ENCODE results near the gene RBSN. TPM values are rescaled to one million over a fixed set of nuclear protein-coding genes. Genes with fewer than 3 reads are reported as not detected.
A peak's percentile ranks its signal among the peaks of the same experiment; 100 is the strongest.

RBSN gene
- total and polyA plus RNA-seq, 2 donors from 2014 or later: 5.7 to 24.0 TPM

GRCh38 chr3:15051531-15051930 lies 47.4 kb downstream of the RBSN start:
- DNase-seq (peak in 4 of 5 donors; percentile 30 to 48 (median 33)), FAIRE-seq (no peak)
- peak; percentile 29 for TF ChIP-seq CTCF (IDR thresholded peaks at IDR 0.05; ENCODE audit: borderline replicate concordance, extremely low read depth, insufficient read depth)
- H3K4me3 ChIP-seq (ENCODE audit: low read length in 3 of 3): no peak overlapping the region
- H3K36me3 ChIP-seq (ENCODE audit: control insufficient read depth in 2 of 3, insufficient read depth in 3 of 3, low read length in 3 of 3): peaks cover 2 to 40% (median 14%) of the 10 kb centered on the region in 3 donors
- intact Hi-C loops (cut with DNase I): no loop called here
- H3K27ac ChIP-seq (ENCODE audit: low read depth in 2 of 2, low read length in 2 of 2): no peak overlapping the region
- no peaks in the 10 kb centered on the region for H3K9me3 ChIP-seq (ENCODE audit: control insufficient read depth in 2 of 3, insufficient read depth in 1 of 3, low read length in 3 of 3)
- no peaks in the 10 kb centered on the region for H3K27me3 ChIP-seq (ENCODE audit: control insufficient read depth, insufficient read depth, low read length)
- no peak overlapping the region for H3K9ac ChIP-seq (ENCODE audit: low read length in 3 of 3)
- no peaks in the 10 kb centered on the region for H3K4me1 ChIP-seq (ENCODE audit: control insufficient read depth in 2 of 3, insufficient read depth in 2 of 3, low read depth in 1 of 3, low read length in 3 of 3)

- Histone ChIP-seq H3K4me1 (ENCODE audit: control insufficient read depth in 2 of 3, insufficient read depth in 2 of 3, low read depth in 1 of 3, low read length in 3 of 3) (no peaks in the 10 kb centered on the region), H3K9me3 (ENCODE audit: control insufficient read depth in 2 of 3, insufficient read depth in 1 of 3, low read length in 3 of 3) (no peaks in the 10 kb centered on the region), H3K27ac (ENCODE audit: low read depth in 2 of 2, low read length in 2 of 2) (no peak overlapping the region), H3K9ac (ENCODE audit: low read length in 3 of 3) (no peak overlapping the region), H3K27me3 (ENCODE audit: control insufficient read depth, insufficient read depth, low read length) (no peaks in the 10 kb centered on the region), H3K36me3 (ENCODE audit: control insufficient read depth in 2 of 3, insufficient read depth in 3 of 3, low read length in 3 of 3) (peaks cover 2 to 44% (median 19%) of the 10 kb centered on the region in 3 donors), H3K4me3 (ENCODE audit: low read length in 3 of 3) (no peak overlapping the region)
- no peak for FAIRE-seq
- intact Hi-C loops (cut with DNase I): no loop called here
- no peak for DNase-seq
- TF ChIP-seq CTCF (IDR thresholded peaks at IDR 0.05; ENCODE audit: borderline replicate concordance, extremely low read depth, insufficient read depth): no peak
These were observed 48.4 kb downstream of the RBSN start for GRCh38 chr3:15050405-15051092.

GRCh38 chr3:15049584-15049983 lies 49.4 kb downstream of the RBSN start:
- no peak overlapping the region for H3K4me3 ChIP-seq (ENCODE audit: low read length in 3 of 3)
- no peaks in the 10 kb centered on the region for H3K27me3 ChIP-seq (ENCODE audit: control insufficient read depth, insufficient read depth, low read length)
- H3K27ac ChIP-seq (ENCODE audit: low read depth in 2 of 2, low read length in 2 of 2): no peak overlapping the region
- peaks cover 4 to 51% (median 19%) of the 10 kb centered on the region in 3 donors for H3K36me3 ChIP-seq (ENCODE audit: control insufficient read depth in 2 of 3, insufficient read depth in 3 of 3, low read length in 3 of 3)
- TF ChIP-seq CTCF (IDR thresholded peaks at IDR 0.05; ENCODE audit: borderline replicate concordance, extremely low read depth, insufficient read depth): no peak
- intact Hi-C loops (cut with DNase I): no loop called here
- no peak overlapping the region for H3K9ac ChIP-seq (ENCODE audit: low read length in 3 of 3)
- H3K4me1 ChIP-seq (ENCODE audit: control insufficient read depth in 2 of 3, insufficient read depth in 2 of 3, low read depth in 1 of 3, low read length in 3 of 3): no peaks in the 10 kb centered on the region
- DNase-seq (no peak), FAIRE-seq (no peak)
- no peaks in the 10 kb centered on the region for H3K9me3 ChIP-seq (ENCODE audit: control insufficient read depth in 2 of 3, insufficient read depth in 1 of 3, low read length in 3 of 3)

Measured in kidney (tissue), 14 donors.